ENCODE data around the gene AKAP13. TPM values are rescaled to one million over a fixed set of nuclear protein-coding genes. Genes with fewer than 3 reads are reported as not detected.

AKAP13 gene
- total RNA-seq, 4 donors from 2014 or later, result 57.3 to 178 (median 81.5) TPM

GRCh38 chr15:85381850-85382751, 1.7 kb downstream of the AKAP13 start:
- DNase-seq, result no peak
- Histone ChIP-seq H3K27ac (peak overlapping the region; percentile 57 to 100 (median 96)), H3K4me3 (peak overlapping the region; percentile 76 to 99 (median 91)), H3K9me3 (no peaks in the 10 kb centered on the region), H3K4me1 (peaks cover 0 to 47% (median 18%) of the 10 kb centered on the region in 3 donors), H3K27me3 (no peaks in the 10 kb centered on the region), H3K36me3 (peaks cover 0 to 12% (median 0%) of the 10 kb centered on the region in 3 donors)
- intact Hi-C loops (cut with DNase I), result no loop called here
- no peak for TF ChIP-seq CTCF (IDR thresholded peaks at IDR 0.05)
- TF ChIP-seq POLR2A (IDR thresholded peaks at IDR 0.05), result no peak
- WGBS, 2 donors, result 41 to 56% methylated on average over 10 of the region's 10 CpGs

GRCh38 chr15:85382942-85383341, 2.5 kb downstream of the AKAP13 start:
- Histone ChIP-seq H3K4me3 (peak overlapping the region in 1 of 4 donors; percentile 76), H3K4me1 (peaks cover 0 to 47% (median 18%) of the 10 kb centered on the region in 3 donors), H3K9me3 (no peaks in the 10 kb centered on the region), H3K27ac (peak overlapping the region; percentile 57 to 100 (median 96)), H3K27me3 (no peaks in the 10 kb centered on the region), H3K36me3 (peaks cover 0 to 15% (median 0%) of the 10 kb centered on the region in 3 donors)
- intact Hi-C loops (cut with DNase I), result no loop called here
- DNase-seq, result no peak
- 82 to 89% methylated on average over 4 of the region's 4 CpGs for WGBS, 2 donors
- TF ChIP-seq POLR2A (IDR thresholded peaks at IDR 0.05) (no peak), CTCF (IDR thresholded peaks at IDR 0.05) (no peak)

GRCh38 chr15:85383470-85384148, 3.2 kb downstream of the AKAP13 start:
- no peaks in the 10 kb centered on the region for H3K9me3 ChIP-seq
- DNase-seq, result no peak
- H3K4me3 ChIP-seq, result no peak overlapping the region
- no peaks in the 10 kb centered on the region for H3K27me3 ChIP-seq
- H3K4me1 ChIP-seq, result peaks cover 0 to 47% (median 18%) of the 10 kb centered on the region in 3 donors
- H3K27ac ChIP-seq, result peak overlapping the region in 2 of 4 donors; percentile 96 to 97
- intact Hi-C loops (cut with DNase I), result no loop called here
- H3K36me3 ChIP-seq, result peaks cover 0 to 15% (median 0%) of the 10 kb centered on the region in 3 donors
- 70 to 82% methylated on average over 2 of the region's 2 CpGs for WGBS, 2 donors
- TF ChIP-seq POLR2A (IDR thresholded peaks at IDR 0.05) (no peak), CTCF (IDR thresholded peaks at IDR 0.05) (no peak)

GRCh38 chr15:85386261-85386660, 5.9 kb downstream of the AKAP13 start:
- no peak for DNase-seq
- Histone ChIP-seq H3K27me3 (no peaks in the 10 kb centered on the region), H3K4me3 (no peak overlapping the region), H3K36me3 (peaks cover 0 to 15% (median 0%) of the 10 kb centered on the region in 3 donors), H3K27ac (no peak overlapping the region), H3K9me3 (no peaks in the 10 kb centered on the region), H3K4me1 (peaks cover 0 to 49% (median 24%) of the 10 kb centered on the region in 3 donors)
- 83 to 91% methylated on average over 7 of the region's 7 CpGs for WGBS, 2 donors
- intact Hi-C loops (cut with DNase I), result no loop called here
- no peak for TF ChIP-seq CTCF (IDR thresholded peaks at IDR 0.05)
- no peak for TF ChIP-seq POLR2A (IDR thresholded peaks at IDR 0.05)

All from esophagus squamous epithelium (tissue), 5 donors.